Measurements from ENCODE around the gene INPP5A.
A peak's percentile ranks its signal among the peaks of the same experiment; 100 is the strongest.
"Not testable (repeated sequence)": the region's sequence is repeated elsewhere in the genome, so short reads cannot be mapped to it uniquely, and the experiment has no call there.

INPP5A gene

DNA sequence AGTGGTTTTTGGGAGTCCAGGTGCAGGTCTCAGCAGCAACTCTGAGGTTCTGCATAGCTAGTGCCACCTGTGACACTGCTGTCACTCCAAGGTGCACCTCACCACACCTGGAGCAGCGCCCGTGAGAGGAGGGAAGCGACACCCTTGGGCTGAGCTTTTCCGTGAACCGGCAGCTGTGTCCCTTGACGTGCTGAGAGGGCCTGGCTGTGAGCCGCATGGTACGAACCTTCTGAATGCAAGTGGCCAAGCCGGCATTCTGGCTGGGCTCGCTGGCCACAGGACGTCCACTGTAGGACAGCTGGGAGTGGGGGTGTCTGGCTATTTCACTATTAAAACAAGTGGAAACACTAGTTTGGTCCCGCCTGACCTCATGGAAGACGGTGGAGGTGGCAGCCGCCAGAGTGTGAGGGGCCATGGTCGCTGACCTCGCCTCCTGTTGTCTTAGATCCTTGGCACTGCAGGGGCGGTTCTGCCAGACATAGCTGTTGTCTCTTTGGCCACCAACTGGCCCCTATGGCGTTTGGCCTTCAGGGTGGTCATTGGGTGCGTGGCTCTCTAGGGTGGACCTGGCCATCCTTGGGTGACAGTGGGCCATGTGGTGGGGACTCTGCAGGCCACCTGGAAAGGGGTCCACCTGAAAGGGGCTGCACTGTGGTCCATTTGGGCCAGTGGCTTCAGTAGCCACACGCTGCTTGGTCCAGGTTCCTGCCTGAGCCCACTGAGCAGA lies 12.9 kb downstream of the INPP5A start:
- DNase-seq = no peak

DNA sequence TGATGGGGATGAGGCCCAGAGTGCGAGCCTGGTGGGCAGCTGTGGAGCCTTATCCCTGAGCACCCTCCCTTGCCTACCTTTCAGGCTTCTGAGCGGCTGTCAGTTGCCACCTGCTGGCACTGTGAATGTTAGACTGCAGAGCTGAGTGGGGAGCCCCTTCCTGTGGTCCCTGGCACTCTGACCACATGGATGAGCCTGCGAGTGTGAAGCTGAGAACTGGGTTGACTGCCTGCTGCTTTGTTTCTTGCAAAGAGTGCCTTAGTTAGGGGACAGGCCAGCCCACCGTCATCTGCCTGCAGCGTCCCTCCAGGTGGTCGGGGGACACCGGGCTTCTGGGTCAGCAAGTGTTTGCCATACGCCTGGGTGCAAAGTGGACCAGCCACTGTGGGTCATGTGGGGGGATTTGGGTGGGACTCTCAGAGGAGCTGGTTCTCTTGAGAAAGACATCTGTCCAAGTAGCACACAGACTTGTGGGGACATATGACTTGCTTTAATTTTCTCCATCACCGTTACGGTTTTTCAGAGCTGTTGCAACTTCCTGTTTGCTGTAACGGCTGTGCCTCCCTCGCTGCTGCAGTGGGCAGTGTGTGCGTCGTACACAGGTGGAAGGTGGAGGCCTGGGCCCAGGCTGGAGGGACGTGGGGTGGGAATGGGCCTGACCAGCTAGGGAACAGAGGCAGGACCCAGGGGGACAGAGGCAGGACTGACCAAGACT lies 13.7 kb downstream of the INPP5A start:
- peak in 1 of 2 experiments; percentile 37 for DNase-seq

DNA sequence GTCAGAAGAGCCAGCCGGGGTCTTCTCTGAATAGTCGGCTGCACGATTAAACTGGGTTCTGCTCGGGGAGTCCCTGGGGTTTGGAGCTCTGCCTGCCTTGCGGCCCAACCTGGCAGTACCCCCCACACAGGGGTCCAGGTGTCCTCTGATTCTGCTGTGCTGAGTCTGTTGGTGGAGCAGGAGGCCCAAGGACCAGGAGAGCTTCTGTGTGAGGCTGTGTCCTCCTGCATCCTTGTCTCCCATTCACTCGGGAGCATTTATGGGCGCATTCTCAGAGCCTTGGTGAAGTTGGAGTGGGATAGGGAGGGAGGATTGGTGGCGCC lies 14.2 kb downstream of the INPP5A start:
- DNase-seq = no peak

DNA sequence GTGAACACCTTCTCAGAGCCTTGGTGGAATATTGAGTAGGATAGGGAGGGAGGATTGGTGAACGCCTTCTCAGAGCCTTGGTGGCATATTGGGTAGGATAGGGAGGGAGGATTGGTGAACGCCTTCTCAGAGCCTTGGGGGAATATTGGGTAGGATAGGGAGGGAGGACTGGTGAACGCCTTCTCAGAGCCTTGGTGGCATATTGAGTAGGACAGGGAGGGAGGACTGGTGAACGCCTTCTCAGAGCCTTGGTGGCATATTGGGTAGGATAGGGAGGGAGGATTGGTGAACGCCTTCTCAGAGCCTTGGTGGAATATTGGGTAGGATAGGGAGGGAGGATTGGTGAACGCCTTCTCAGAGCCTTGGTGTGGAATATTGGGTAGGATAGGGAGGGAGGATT lies 15.0 kb downstream of the INPP5A start:
- DNase-seq = not testable (repeated sequence)

DNA sequence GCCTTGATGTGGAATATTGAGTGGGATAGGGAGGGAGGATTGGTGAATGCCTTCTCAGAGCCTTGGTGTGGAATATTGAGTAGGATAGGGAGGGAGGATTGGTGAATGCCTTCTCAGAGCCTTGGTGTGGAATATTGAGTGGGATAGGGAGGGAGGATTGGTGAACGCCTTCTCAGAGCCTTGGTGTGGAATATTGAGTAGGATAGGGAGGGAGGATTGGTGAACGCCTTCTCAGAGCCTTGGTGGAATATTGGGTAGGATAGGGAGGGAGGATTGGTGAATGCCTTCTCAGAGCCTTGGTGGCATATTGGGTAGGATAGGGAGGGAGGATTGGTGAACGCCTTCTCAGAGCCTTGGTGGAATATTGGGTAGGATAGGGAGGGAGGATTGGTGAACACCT lies 16.0 kb downstream of the INPP5A start:
- DNase-seq = not testable (repeated sequence)

DNA sequence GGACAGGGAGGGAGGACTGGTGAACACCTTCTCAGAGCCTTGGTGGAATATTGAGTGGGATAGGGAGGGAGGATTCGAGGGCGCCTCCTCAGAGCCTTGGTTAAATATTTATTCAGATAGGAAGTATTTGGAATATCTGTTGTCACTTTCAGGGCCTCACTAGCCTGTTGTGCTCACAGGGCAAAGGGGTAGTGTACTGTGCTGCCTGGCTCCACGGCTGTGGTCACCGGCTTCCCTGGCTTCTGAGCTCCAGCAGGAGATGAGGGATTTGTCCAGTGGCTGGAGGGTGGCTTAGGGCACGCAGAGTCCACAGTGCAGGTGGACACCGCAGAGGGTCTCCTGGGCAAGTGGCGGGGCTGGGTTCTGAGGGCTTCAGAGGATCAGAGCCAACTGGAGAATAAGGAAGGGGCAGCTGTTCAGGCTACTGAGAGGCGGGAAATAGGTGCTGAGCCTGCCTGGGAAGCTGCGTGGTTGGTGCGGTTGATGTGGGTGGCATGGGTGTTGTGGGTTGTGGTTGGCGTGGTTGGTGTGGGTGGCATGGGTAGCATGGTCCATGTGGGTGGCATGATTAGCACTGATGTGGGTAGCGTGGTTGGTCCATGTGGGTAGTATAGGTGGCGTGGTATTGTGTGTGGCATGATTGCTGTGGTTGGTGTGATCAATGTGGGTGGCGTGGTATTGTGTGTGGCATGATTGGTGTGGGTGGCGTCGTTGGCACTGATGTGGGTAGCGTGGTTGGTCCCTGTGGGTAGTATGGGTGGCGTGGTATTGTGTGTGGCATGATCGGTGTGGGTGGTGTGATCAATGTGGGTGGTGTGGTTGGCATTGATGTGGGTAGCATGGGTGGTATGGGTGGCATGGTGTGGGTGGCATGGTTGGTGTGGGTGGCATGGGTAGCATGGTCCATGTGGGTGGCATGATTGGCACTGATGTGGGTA lies 16.7 kb downstream of the INPP5A start:
- no peak for DNase-seq

DNA sequence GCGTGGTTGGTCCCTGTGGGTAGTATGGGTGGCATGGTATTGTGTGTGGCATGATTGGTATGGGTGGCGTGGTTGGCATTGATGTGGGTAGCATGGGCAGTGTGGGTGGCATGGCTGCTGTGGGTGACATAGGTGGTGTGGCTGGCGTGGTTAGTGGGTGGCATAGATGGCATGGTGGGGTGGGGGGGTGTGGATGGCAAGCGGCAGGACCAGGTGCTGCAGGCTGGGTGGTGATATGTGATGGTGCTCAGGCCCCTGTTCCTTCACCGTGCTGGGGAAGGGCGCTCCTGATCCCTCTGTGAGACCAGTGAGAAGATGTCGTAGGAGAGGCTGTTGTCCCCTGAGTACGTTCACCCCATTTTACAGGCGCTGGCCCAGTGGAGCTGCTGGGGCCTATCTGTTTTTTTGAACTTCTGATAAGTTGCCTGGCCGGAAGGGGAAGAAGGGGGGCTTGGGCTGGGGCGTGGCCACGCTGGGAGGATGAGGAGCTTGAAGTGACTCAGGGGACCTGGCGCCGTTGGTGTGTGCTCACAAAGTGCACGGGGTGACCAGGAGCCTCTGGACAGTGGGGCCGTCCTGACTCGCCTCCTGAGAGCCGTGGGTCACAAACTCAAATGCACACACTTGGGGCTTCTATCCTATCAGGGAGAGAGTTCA lies 17.5 kb downstream of the INPP5A start:
- peak in 1 of 2 experiments; percentile 40 for DNase-seq

DNA sequence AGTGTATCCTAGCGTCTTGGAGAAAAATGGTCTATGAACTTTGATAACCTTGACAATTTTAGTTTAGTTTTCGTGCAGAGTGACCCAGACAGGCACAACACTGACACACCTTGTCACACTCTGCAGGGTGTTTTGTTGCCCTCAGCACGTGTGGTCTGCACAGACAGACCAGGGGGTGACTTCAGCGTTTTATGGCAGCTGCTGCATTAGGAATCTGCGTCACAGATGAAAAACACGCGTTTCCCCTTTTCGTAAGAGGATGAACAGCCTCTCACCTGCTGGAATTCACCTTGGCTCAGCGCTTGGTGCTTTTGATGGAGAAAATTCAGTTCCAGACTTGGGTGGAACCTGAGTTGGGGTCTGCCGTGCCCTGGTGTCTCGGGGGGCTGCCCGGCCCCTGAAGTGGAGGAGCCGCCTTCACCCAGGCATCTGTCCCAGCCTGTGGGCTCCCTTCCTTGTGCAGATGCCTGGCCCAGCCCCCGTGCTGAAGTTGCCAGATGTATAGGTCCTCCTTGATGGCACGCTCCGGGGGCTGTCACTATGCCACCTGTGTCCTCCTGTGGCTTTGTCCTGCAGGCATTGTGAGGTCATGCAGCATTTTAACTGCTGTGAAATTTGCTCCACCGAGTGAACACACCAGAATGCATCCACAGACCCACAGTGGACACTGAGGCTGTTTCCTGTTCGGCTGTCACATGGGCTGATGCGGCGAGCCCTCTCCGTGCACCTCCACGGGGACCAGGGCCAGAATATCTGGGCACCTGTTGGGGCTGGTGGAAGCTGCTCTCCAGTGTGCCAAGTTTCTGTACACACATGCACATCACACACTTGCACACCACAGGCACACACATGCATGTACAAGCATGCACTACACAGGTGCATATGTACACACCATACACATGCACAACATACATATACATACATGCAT lies 18.3 kb downstream of the INPP5A start:
- DNase-seq = no peak

DNA sequence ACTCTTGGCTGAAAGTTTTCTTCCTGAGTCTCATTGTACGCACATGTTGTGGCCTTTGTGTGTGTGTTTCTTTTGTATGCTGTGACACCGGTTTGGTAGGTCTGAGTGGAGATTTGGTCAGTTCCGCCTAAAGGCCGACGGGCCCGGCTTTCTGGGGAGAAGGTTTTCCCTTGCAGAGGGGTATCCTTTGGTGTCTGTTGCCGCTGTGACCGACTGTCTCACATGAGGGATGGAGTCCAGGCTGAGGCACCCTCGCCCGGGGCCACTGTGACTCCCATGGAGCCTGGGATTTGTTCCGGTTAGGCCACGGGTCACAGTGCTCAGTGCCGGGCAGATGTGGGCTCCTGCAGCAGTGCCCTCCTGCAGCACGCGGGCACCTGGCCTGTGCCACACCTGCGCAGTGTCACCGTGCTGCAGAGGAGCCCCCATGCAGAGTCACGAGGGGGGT lies 19.4 kb downstream of the INPP5A start:
- no peak for DNase-seq

DNA sequence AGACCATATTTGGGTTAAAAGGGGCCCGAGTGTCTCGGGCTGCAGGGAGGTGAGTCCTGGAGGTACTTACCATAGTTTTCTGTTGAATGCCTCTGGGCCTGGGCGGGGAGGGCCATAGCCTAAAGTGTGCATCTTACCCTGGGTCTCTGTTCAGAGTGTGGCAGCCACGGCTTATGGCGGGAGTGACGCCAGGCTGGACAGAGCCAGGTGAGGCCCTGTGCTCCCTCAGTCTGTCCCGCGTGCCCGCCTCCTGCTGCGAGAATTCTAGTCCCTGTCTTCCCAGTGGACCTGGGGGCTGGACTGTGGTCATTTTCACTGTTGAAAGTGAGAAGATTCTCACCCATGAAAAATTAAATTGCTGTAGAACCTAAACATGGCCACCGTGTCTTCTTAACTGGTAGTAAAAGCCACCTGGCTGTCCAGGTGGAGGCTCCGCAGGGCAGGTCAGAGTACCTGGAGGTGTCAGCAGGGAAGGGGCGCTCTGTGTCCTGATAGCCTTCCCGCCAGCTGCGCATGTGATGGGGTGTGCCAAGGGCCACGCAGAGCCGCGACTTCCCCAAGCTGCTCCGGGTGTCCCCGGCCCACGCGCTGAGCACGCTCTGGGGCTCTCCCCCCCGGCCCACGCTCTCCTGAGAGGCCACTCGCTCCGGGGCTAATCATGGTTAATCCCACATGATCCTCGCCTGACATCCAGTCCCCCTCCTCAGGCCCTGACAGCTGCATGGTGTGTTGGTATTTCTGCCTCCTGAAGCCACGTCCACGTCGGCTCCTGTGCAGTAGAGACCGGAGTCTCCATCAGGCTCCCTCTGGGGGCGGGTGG lies 20.3 kb downstream of the INPP5A start:
- no peak for DNase-seq

DNA sequence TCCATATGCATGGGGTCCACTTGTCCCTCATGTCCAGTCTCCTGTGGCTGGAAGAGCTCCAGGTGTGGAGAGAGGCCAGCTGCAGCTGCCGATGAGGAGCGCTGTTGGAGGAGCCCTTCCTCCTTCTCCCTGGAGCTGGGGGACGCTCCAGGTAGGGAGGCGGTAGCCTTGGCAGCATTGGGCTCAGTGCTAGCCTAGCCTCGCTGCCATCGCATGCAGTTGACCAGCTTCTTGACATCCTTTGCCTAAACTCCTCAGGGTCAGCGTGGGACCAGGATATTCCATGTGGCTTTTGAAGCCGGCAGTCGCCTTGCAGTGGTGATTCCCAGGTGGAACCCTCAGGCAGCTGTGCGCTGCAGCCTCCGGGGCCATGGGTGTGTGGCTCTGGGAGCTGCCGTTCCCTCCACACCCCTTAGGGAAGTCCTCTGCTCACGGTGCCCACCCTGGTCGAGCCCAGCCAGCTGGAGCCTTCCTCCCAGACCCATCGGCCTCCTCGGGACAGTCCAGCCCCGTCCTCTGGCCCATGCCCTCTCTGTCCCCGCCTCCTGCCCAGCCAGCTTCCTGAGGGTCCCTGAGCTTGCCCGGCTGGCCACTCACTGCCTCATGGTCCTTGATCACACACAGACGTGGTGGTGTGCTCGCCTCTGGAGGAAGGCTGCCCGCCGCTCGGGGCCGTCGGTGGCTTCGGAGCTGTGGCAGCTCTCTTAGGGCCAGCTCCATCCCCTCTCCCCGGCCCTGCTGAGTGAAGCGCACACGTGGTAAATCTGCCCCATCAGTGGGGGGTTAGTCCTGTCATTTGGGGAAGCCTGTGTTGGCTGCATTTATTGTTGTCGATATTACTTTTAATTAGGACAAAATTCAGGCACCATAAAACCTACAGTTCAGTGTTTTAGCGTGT lies 21.2 kb downstream of the INPP5A start:
- no peak for DNase-seq

DNA sequence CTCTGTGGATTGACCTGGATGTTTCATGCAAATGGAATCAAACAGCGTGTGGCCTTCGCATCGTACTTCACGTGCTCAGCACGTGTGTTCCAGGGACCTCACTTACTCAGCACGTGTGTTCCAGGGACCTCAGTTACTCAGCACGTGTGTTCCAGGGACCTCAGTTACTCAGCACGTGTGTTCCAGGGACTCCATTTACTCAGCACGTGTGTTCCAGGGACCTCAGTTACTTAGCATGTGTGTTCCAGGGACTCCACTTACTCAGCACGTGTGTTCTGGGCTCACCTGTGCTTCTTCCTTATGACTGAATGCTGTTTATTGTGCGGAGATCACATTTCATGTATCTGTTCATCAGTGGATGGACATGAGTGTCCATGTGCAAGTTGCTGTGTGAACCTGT lies 22.0 kb downstream of the INPP5A start:
- no peak for DNase-seq

DNA sequence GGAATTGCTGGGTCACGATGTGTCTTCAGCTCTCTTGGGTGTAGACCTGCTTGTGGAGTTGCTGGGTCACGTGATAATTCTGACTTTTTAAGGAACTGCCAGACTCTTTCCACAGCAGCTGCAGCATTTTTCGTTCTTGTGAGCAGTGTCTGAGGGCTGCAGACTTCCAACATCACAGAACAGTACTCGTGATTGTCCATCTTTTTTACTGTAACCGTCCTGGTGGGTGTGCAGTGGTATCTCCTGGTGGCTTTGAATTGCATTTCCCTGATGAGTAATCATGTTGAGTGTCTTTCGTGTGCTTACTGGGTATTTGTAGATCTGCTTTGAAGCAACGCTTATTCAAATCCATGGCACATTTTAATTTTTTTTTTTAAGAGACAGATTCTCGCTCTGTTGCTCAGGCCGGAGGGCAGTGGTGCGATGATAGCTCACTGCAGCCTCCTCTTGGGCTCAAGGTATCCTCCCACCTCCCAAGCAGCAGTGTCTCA lies 22.7 kb downstream of the INPP5A start:
- DNase-seq = no peak

DNA sequence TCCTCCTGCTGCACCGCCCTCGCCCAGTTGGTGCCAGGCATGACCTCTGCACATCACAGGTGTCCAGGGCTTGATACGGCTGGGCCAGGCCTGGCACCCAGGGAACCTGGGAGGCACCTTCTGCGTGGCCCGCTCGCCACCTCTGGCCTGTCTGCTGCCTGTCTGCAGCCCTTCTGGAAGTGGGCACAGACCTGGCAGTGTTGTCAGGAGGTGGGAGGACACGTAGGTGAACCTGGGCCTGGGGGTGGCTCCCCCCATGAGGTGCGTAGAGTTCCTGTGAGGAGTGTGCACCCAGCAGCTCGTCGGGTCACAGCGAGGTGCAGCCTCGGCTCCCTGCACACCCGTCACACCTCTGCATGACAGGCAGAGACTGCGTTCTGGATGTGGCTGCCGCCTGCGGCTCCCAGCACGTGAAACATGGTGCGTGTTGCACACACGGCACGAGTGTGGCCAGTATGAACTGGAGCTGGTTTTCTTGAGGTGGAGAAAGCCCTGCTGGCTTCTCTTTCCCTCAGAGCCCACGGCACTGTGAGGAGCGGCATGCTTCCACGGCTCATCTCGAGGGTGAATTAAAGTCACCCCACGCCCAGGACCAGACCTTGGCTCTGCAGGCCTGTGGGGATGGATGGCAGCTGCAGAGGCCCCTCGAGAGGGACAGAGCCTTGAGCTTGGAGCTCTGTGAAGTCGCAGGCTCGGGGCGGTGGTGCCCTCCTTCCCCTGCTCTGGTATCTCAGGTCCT lies 24.8 kb downstream of the INPP5A start:
- DNase-seq = no peak

DNA sequence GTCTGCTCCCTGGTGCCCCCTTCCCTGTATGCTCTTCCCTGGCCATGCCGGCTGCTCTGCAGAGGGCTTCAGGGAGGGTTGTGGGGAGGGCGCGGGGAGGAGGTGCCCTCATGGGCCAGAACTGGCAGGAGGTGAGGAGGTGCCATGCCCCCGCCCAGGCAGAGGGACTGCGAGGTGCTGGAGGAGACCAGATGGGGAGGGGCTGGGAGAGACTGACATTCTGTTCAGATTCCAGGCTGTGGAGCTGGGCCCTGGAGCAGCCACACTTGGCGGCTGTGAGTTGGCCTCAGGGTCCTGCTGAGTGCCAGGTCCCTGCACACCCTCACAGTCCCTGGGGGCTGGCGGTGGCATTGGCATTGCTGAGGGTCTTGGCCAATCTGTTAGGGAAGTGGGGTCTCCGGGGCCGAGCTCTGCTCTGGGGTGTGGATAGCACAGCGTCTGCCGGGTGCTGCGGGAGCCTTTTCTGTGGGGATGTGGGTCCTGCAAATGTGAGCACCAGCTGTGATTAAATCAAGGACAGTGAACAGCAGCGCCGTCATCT lies 25.4 kb downstream of the INPP5A start:
- DNase-seq = no peak

DNA sequence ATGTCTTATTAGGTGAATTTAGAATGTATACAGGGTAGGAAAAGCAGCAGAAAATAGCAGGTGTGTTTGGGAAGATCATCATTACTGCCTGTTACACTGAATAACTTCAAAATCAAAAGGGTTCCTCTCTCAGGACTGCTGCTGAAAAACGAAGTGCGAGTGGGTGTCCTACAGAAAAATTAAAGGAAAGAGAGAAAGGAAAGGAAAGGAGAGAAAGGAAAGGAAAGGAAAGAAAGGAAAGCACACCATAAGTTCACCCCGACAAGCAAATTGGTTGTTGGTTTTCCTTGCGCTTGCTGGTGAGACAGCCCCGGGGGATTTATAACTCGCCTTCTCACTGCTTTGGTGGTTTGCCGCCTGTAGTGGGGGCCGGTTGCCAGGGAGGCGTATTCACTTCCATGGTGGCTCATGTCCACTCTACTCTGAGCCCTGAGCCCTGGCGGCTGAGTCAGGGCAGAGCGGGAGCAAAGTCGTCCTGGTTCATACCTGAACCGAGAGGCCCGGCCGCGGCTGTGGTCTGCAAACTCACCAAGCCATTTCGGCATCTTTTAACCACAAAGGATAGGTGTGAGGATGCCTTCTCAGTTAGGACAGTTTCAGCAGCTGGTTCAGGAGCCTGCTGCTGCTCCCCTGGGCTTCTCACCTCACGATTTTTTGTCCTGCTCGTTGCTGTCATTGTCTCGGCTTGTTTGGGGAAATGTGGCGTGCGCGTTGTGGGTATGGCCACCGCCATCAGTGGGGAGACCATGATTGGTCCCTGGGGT lies 26.1 kb downstream of the INPP5A start:
- no peak for DNase-seq

DNA sequence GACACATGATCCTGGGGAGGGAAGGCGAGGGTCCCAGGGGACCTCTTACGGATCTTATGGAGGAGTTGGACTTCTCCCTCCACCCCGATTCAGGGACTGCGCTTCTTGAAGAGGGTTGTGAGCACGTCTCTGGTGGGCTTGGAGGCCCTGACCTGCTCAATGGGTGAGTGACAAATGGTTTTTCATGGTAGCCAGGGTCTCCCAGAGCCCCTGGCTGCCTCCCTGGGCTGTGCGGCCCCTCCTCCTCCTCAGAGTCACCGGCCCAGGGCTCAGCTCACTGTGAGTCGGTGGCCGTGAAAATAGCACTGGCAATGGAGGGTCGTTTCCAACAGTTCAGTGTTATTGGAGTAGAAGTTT lies 26.6 kb downstream of the INPP5A start:
- no peak for DNase-seq

DNA sequence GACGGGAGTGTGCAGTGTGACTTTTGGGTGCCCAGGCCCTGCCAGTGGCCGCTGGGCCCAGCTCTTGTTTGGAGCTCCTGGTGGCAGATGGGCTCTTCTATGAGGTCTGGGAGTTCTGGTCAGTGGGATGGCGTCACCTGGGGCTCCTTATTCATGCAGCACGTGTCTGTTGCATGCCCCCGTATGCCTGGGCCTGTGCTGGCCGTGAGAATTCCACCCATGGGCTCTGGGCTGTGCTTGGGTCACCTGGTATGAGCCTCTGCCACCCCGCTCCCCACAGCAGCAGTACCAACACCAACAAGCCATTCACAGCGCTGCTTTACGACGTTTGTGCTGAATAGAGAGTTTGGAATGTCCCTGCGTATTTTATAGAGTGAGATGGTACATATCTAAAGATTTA lies 27.1 kb downstream of the INPP5A start:
- no peak for DNase-seq

Measured in activated CD4-positive, alpha-beta T cell treated with anti-CD3 and anti-CD28 coated beads, Interleukin-2, amount 50 U/mL, for 48 hours (primary cell).